Caco-2 (cell line): ENCODE results near the gene COG6. TPM values are rescaled to one million over a fixed set of nuclear protein-coding genes. Genes with fewer than 3 reads are reported as not detected.

Experiments
- BruUV-seq: library from RNA; stranded (reverse); fragments of 400-500 nt; replicated peaks from 2 replicates; lab custom pipeline; 2021; lab: Mats Ljungman, UMichigan
- CTCF ChIA-PET: fragments of 300-600 bp; sonication (Branson Sonifier 250); formaldehyde crosslinking; loops from one replicate; lab custom pipeline; 2022; ENCODE audit warnings: antibody characterized with exemption; lab: Charles Lee
- POLR2A ChIA-PET: fragments of 300-600 bp; sonication (Branson Sonifier 250); formaldehyde crosslinking; loops from one replicate; lab custom pipeline; 2022; ENCODE audit warnings: antibody characterized with exemption; lab: Charles Lee
- DNase-seq, 2 experiments: peaks; one replicate each; pipeline versions ENCODE4 v3.0.0 to v3.0.0-alpha.2; 2020 to 2022
- H3K27me3 ChIP-seq: replicated peaks from 2 replicates; pipeline ENCODE4 v1.6.0; 2011; ENCODE audit warnings: low read length; ENCODE audit not compliant: control insufficient read depth, insufficient read depth
- H3K36me3 ChIP-seq: 2 replicates; pipeline ENCODE4 v1.5.1; 2011; ENCODE audit warnings: low read length; ENCODE audit not compliant: control insufficient read depth, insufficient read depth
- H3K4me1 ChIP-seq: fragments of 250-450 bp; sonication (Bioruptor Pico); 2 replicates; pipeline ENCODE4 v1.5.1; 2020; ENCODE audit warnings: mild to moderate bottlenecking
- H3K4me3 ChIP-seq: 2 replicates; pipeline ENCODE4 v1.5.1; 2011; ENCODE audit warnings: low read depth, mild to moderate bottlenecking, control low read depth, low read length
- H3K9me3 ChIP-seq: fragments of 250-450 bp; sonication (Bioruptor Pico); 2 replicates; pipeline ENCODE4 v1.5.1; 2020; ENCODE audit warnings: mild to moderate bottlenecking, moderate library complexity
- H3K27ac Mint-ChIP-seq: one replicate; pipeline ENCODE4 v1.8.0; 2022; ENCODE audit warnings: mixed read lengths; ENCODE audit not compliant: unreplicated experiment
- H3K27me3 Mint-ChIP-seq: one replicate; pipeline ENCODE4 v1.8.0; 2022; ENCODE audit warnings: mixed read lengths; ENCODE audit not compliant: insufficient read depth, unreplicated experiment
- H3K36me3 Mint-ChIP-seq: one replicate; pipeline ENCODE4 v1.8.0; 2022; ENCODE audit warnings: mild to moderate bottlenecking, mixed read lengths; ENCODE audit not compliant: insufficient read depth, unreplicated experiment
- H3K4me1 Mint-ChIP-seq: one replicate; pipeline ENCODE4 v1.8.0; 2022; ENCODE audit warnings: low read depth, mixed read lengths; ENCODE audit not compliant: unreplicated experiment
- H3K4me3 Mint-ChIP-seq: one replicate; pipeline ENCODE4 v1.8.0; 2022; ENCODE audit warnings: mild to moderate bottlenecking, moderate library complexity, mixed read lengths; ENCODE audit not compliant: unreplicated experiment
- H3K9me3 Mint-ChIP-seq: one replicate; pipeline ENCODE4 v1.8.0; 2022; ENCODE audit warnings: mixed read lengths; ENCODE audit not compliant: unreplicated experiment
- CTCF ChIP-seq, 2 experiments: fragments of 200-600 bp in 1 of 2; IDR thresholded peaks; 1 replicate in 1 of 2; 2 replicates in 1 of 2; pipeline versions ENCODE4 v1.5.1 to v1.8.0; 2011 to 2022; ENCODE audit warnings: antibody characterized with exemption in 1 of 2, control low read depth in 1 of 2, inconsistent platforms in 1 of 2, low read depth in 1 of 2, low read length in 1 of 2, mild to moderate bottlenecking in 1 of 2, moderate library complexity in 1 of 2; ENCODE audit not compliant: insufficient read depth in 1 of 2, severe bottlenecking in 1 of 2, unreplicated experiment in 1 of 2
- intact Hi-C: fragments of 100-400 bp; cut with micrococcal nuclease; formaldehyde crosslinking; loops from one replicate; pipeline ENCODE4 v1.10.0; 2022; ENCODE audit not compliant: unreplicated experiment
- total RNA-seq: library from RNA; stranded (reverse); gene quantifications from 2 replicates; pipeline ENCODE4 v1.2.3, GENCODE V29; 2022

The COG6 gene
- total RNA-seq, 1 experiment from 2014 or later, result 63.6 TPM

- H3K4me3 Mint-ChIP-seq, result no peak overlapping the region
- no peaks in the 10 kb centered on the region for H3K4me1 Mint-ChIP-seq
- no peaks in the 10 kb centered on the region for H3K9me3 ChIP-seq
- no peak overlapping the region for H3K27ac Mint-ChIP-seq
- no peaks in the 10 kb centered on the region for H3K4me1 ChIP-seq
- H3K27me3 Mint-ChIP-seq, result no peaks in the 10 kb centered on the region
- no peaks in the 10 kb centered on the region for H3K36me3 Mint-ChIP-seq
- no peak for TF ChIP-seq CTCF (IDR thresholded peaks at IDR 0.05; ENCODE audit: insufficient read depth in 1 of 2, low read depth in 1 of 2, low read length in 1 of 2, severe bottlenecking in 1 of 2, unreplicated experiment in 1 of 2)
- ChIA-PET CTCF (no interaction called here), POLR2A (no interaction called here)
- no peaks in the 10 kb centered on the region for H3K27me3 ChIP-seq
- no peaks in the 10 kb centered on the region for H3K36me3 ChIP-seq
- H3K4me3 ChIP-seq, result no peak overlapping the region
- BruUV-seq, result no TSS peak
- no peak for DNase-seq
- intact Hi-C loops, result no loop called here
- H3K9me3 Mint-ChIP-seq, result peaks cover 1% of the 10 kb centered on the region
These were observed 94.1 kb downstream of the COG6 start for GRCh38 chr13:39749528-39749927.

GRCh38 chr13:39751805-39752204, 96.3 kb downstream of the COG6 start:
- Mint-ChIP-seq H3K36me3 (no peaks in the 10 kb centered on the region), H3K27me3 (no peaks in the 10 kb centered on the region)
- BruUV-seq, result no TSS peak

GRCh38 chr13:39760521-39760920, 105.1 kb downstream of the COG6 start:
- Histone ChIP-seq H3K27me3 (no peaks in the 10 kb centered on the region), H3K9me3 (no peaks in the 10 kb centered on the region), H3K4me1 (no peaks in the 10 kb centered on the region), H3K36me3 (no peaks in the 10 kb centered on the region), H3K4me3 (no peak overlapping the region)
- Mint-ChIP-seq H3K4me3 (no peak overlapping the region), H3K4me1 (no peaks in the 10 kb centered on the region), H3K36me3 (no peaks in the 10 kb centered on the region), H3K27ac (no peak overlapping the region), H3K27me3 (peaks cover 3% of the 10 kb centered on the region), H3K9me3 (peaks cover 7% of the 10 kb centered on the region)
- DNase-seq, result no peak
- BruUV-seq, result no TSS peak
- intact Hi-C loops, result no loop called here
- ChIA-PET POLR2A (no interaction called here), CTCF (no interaction called here)
- TF ChIP-seq CTCF (IDR thresholded peaks at IDR 0.05; ENCODE audit: insufficient read depth in 1 of 2, low read depth in 1 of 2, low read length in 1 of 2, severe bottlenecking in 1 of 2, unreplicated experiment in 1 of 2), result no peak

More at GRCh38 chr13:39751805-39752204, 96.3 kb downstream of the COG6 start:
- intact Hi-C loops, result no loop called here
- no peaks in the 10 kb centered on the region for H3K4me1 ChIP-seq
- no peaks in the 10 kb centered on the region for H3K4me1 Mint-ChIP-seq
- CTCF ChIA-PET, result no interaction called here
- peaks cover 3% of the 10 kb centered on the region for H3K9me3 Mint-ChIP-seq
- no peak for TF ChIP-seq CTCF (IDR thresholded peaks at IDR 0.05; ENCODE audit: insufficient read depth in 1 of 2, low read depth in 1 of 2, low read length in 1 of 2, severe bottlenecking in 1 of 2, unreplicated experiment in 1 of 2)
- H3K4me3 Mint-ChIP-seq, result no peak overlapping the region
- no peak for DNase-seq
- H3K9me3 ChIP-seq, result no peaks in the 10 kb centered on the region
- H3K36me3 ChIP-seq, result no peaks in the 10 kb centered on the region
- H3K4me3 ChIP-seq, result no peak overlapping the region
- POLR2A ChIA-PET, result no interaction called here
- H3K27me3 ChIP-seq, result no peaks in the 10 kb centered on the region
- no peak overlapping the region for H3K27ac Mint-ChIP-seq
